PFSK-1 (cell line): Measurements from ENCODE around the gene FFAR2.

Experiments used
- FOXP2 ChIP-seq: optimal IDR thresholded peaks from 2 replicates; pipeline ENCODE3; 2011; ENCODE audit warnings: borderline replicate concordance, control low read depth, inconsistent platforms; ENCODE audit not compliant: insufficient read depth; ENCODE audit errors: extremely low read length, extremely low read depth
- POLR2AphosphoS5 ChIP-seq: IDR thresholded peaks from 2 replicates; pipeline ENCODE4 v1.6.1; 2012; ENCODE audit warnings: low read depth, mild to moderate bottlenecking, control low read depth, low read length, moderate library complexity
- REST ChIP-seq, 2 experiments: IDR thresholded peaks; 2 replicates each; pipeline versions ENCODE4 v1.6.1 to v1.8.0; 2011 to 2012; ENCODE audit warnings: low read depth in 2 of 2, low read length in 2 of 2, control low read depth in 1 of 2, inconsistent platforms in 1 of 2, mild to moderate bottlenecking in 1 of 2, moderate library complexity in 1 of 2; ENCODE audit not compliant: insufficient read depth in 1 of 2
- SIN3A ChIP-seq: IDR thresholded peaks from 2 replicates; pipeline ENCODE4 v1.6.1; 2012; ENCODE audit warnings: mild to moderate bottlenecking, low read length, moderate library complexity, borderline replicate concordance; ENCODE audit not compliant: insufficient read depth
- TAF1 ChIP-seq: IDR thresholded peaks from 2 replicates; pipeline ENCODE4 v1.6.1; 2012; ENCODE audit warnings: low read length, control low read depth, borderline replicate concordance; ENCODE audit not compliant: insufficient read depth

Gene FFAR2

GRCh38 chr19:35439921-35440320 is 8.1 kb upstream of the FFAR2 start:
- TF ChIP-seq POLR2AphosphoS5: no peak
- TF ChIP-seq SIN3A: no peak
- no peak for TF ChIP-seq TAF1
- no peak for TF ChIP-seq FOXP2
- TF ChIP-seq REST (IDR thresholded peaks at IDR 0.05; ENCODE audit: insufficient read depth in 1 of 2, low read depth in 2 of 2, low read length in 2 of 2): no peak

- no peak for TF ChIP-seq FOXP2
- no peak for TF ChIP-seq REST (IDR thresholded peaks at IDR 0.05; ENCODE audit: insufficient read depth in 1 of 2, low read depth in 2 of 2, low read length in 2 of 2)
- TF ChIP-seq TAF1: no peak
- TF ChIP-seq SIN3A: no peak
- TF ChIP-seq POLR2AphosphoS5: no peak
Observed at GRCh38 chr19:35442091-35442490, 6.0 kb upstream of the FFAR2 start.

GRCh38 chr19:35444735-35445134 is 3.3 kb upstream of the FFAR2 start:
- TF ChIP-seq SIN3A (no peak), REST (IDR thresholded peaks at IDR 0.05; ENCODE audit: insufficient read depth in 1 of 2, low read depth in 2 of 2, low read length in 2 of 2) (no peak), POLR2AphosphoS5 (no peak), TAF1 (no peak), FOXP2 (no peak)

- TF ChIP-seq FOXP2: no peak
- TF ChIP-seq TAF1: no peak
- no peak for TF ChIP-seq POLR2AphosphoS5
- no peak for TF ChIP-seq SIN3A
- TF ChIP-seq REST (IDR thresholded peaks at IDR 0.05; ENCODE audit: insufficient read depth in 1 of 2, low read depth in 2 of 2, low read length in 2 of 2): no peak
Observed at GRCh38 chr19:35445826-35446593, 2.0 kb upstream of the FFAR2 start.
